IMR-90 (cell line): Measurements from ENCODE around the gene KLHL28. TPM values are rescaled to one million over a fixed set of nuclear protein-coding genes. Genes with fewer than 3 reads are reported as not detected.

ENCODE experiments used
- ATAC-seq: fragments of 200-7000 bp; cut with Tn5 transposase; 2 replicates; pipeline ENCODE4 v1.9.1; 2020; ENCODE audit warnings: low read depth, mild to moderate bottlenecking, moderate library complexity
- BruUV-seq: library from RNA; stranded (reverse); fragments of 400-500 nt; replicated peaks from 2 replicates; lab custom pipeline; 2021; lab: Mats Ljungman, UMichigan
- CTCF ChIA-PET: fragments of 300-600 bp; formaldehyde crosslinking; extraction: SDS; loops from one replicate; lab custom pipeline; 2021; ENCODE audit warnings: antibody characterized with exemption; lab: Yijun Ruan, JAX
- POLR2A ChIA-PET: fragments of 300-600 bp; sonication (Branson Sonifier 250); formaldehyde crosslinking; loops from one replicate; lab custom pipeline; 2022; ENCODE audit warnings: antibody characterized with exemption; ENCODE audit not compliant: unreplicated experiment; lab: Charles Lee
- DNase-seq: peaks from one replicate; pipeline ENCODE4 v3.0.0; 2013
- H2AFZ ChIP-seq: replicated peaks from 2 replicates; pipeline ENCODE3; 2013; ENCODE audit warnings: low read length, mild to moderate bottlenecking; ENCODE audit not compliant: poor library complexity
- H2AK5ac ChIP-seq: 2 replicates; pipeline ENCODE4 v1.6.1; 2013; ENCODE audit warnings: low read depth, low read length, inconsistent platforms
- H2AK9ac ChIP-seq: replicated peaks from 2 replicates; pipeline ENCODE3; 2013; ENCODE audit warnings: mild to moderate bottlenecking, low read depth, low read length, moderate library complexity; ENCODE audit not compliant: poor library complexity
- H2BK120ac ChIP-seq: 2 replicates; pipeline ENCODE4 v1.6.1; 2013; ENCODE audit warnings: low read depth, low read length, inconsistent platforms
- H2BK15ac ChIP-seq: 3 replicates; pipeline ENCODE4 v1.6.1; 2013; ENCODE audit warnings: low read depth, low read length, inconsistent platforms
- H2BK20ac ChIP-seq: 2 replicates; pipeline ENCODE4 v1.6.1; 2013; ENCODE audit warnings: low read depth, mild to moderate bottlenecking, inconsistent platforms, low read length, moderate library complexity
- H2BK5ac ChIP-seq: 2 replicates; pipeline ENCODE4 v1.6.1; 2013; ENCODE audit warnings: mild to moderate bottlenecking, low read depth, low read length, inconsistent platforms; ENCODE audit not compliant: poor library complexity, severe bottlenecking
- H3K14ac ChIP-seq: replicated peaks from 2 replicates; pipeline ENCODE4 v1.6.1; 2013; ENCODE audit warnings: low read depth, low read length, inconsistent platforms
- H3K18ac ChIP-seq: 2 replicates; pipeline ENCODE4 v1.6.1; 2013; ENCODE audit warnings: low read depth, low read length, control low read depth
- H3K23ac ChIP-seq: 2 replicates; pipeline ENCODE4 v1.6.1; 2013; ENCODE audit warnings: low read depth, low read length, inconsistent platforms
- H3K27ac ChIP-seq: 2 replicates; pipeline ENCODE4 v1.5.1; 2013; ENCODE audit warnings: mild to moderate bottlenecking, control low read depth, low read length; ENCODE audit not compliant: insufficient read depth
- H3K27me3 ChIP-seq: 2 replicates; pipeline ENCODE4 v1.6.1; 2013; ENCODE audit warnings: low read length; ENCODE audit not compliant: control insufficient read depth, insufficient read depth
- H3K36me3 ChIP-seq: 2 replicates; pipeline ENCODE4 v1.6.1; 2013; ENCODE audit warnings: low read length, mixed read lengths; ENCODE audit not compliant: control insufficient read depth, insufficient read depth
- H3K4ac ChIP-seq: 2 replicates; pipeline ENCODE4 v1.6.1; 2013; ENCODE audit warnings: low read depth, low read length, inconsistent platforms
- H3K4me1 ChIP-seq: 2 replicates; pipeline ENCODE4 v1.6.1; 2013; ENCODE audit warnings: low read length, mixed read lengths; ENCODE audit not compliant: control insufficient read depth, insufficient read depth
- H3K4me2 ChIP-seq: 2 replicates; pipeline ENCODE4 v1.6.1; 2013; ENCODE audit warnings: low read depth, mild to moderate bottlenecking, control low read depth, low read length, moderate library complexity
- H3K4me3 ChIP-seq: 2 replicates; pipeline ENCODE4 v1.5.1; 2013; ENCODE audit warnings: low read depth, mild to moderate bottlenecking, control low read depth, low read length, moderate library complexity; ENCODE audit not compliant: insufficient read depth
- H3K56ac ChIP-seq: 2 replicates; pipeline ENCODE4 v1.6.1; 2013; ENCODE audit warnings: low read length, inconsistent platforms; ENCODE audit not compliant: insufficient read depth; ENCODE audit errors: extremely low read depth
- H3K79me1 ChIP-seq, 2 experiments: 2 replicates each; pipeline ENCODE4 v1.6.1; 2013; ENCODE audit warnings: low read length in 2 of 2, inconsistent platforms in 1 of 2, low read depth in 1 of 2
- H3K9ac ChIP-seq: 2 replicates; pipeline ENCODE4 v1.6.1; 2013; ENCODE audit warnings: low read depth, low read length, control low read depth
- H3K9me1 ChIP-seq: 2 replicates; pipeline ENCODE4 v1.6.1; 2013; ENCODE audit warnings: low read length, inconsistent platforms; ENCODE audit not compliant: insufficient read depth
- H3K9me3 ChIP-seq: 2 replicates; pipeline ENCODE4 v1.6.1; 2013; ENCODE audit warnings: low read length; ENCODE audit not compliant: control insufficient read depth, insufficient read depth
- H4K20me1 ChIP-seq: 2 replicates; pipeline ENCODE4 v1.6.1; 2013; ENCODE audit warnings: low read length, inconsistent platforms; ENCODE audit not compliant: insufficient read depth
- H4K5ac ChIP-seq: 2 replicates; pipeline ENCODE4 v1.6.1; 2013; ENCODE audit warnings: mild to moderate bottlenecking, low read depth, low read length, control low read depth
- H4K8ac ChIP-seq, 2 experiments: 2 replicates each; pipeline ENCODE4 v1.6.1; 2013; ENCODE audit warnings: low read depth in 2 of 2, low read length in 2 of 2, control low read depth in 1 of 2, inconsistent platforms in 1 of 2
- H4K91ac ChIP-seq: 2 replicates; pipeline ENCODE4 v1.6.1; 2013; ENCODE audit warnings: low read depth, low read length, inconsistent platforms; ENCODE audit not compliant: insufficient read depth
- BHLHE40 ChIP-seq: fragments of 150-350 bp; IDR thresholded peaks from 2 replicates; pipeline ENCODE4 v1.6.1; 2016; ENCODE audit warnings: mild to moderate bottlenecking, low read depth, low read length
- CEBPB ChIP-seq: IDR thresholded peaks from 2 replicates; pipeline ENCODE4 v1.6.1; 2012; ENCODE audit warnings: low read depth, low read length, improper control_type of control experiment
- CHD1 ChIP-seq: IDR thresholded peaks from 2 replicates; pipeline ENCODE4 v1.6.1; 2012; ENCODE audit warnings: low read depth, low read length, improper control_type of control experiment
- CTCF ChIP-seq: conservative IDR thresholded peaks from 2 replicates; pipeline ENCODE4 v1.5.1; 2012; ENCODE audit warnings: mild to moderate bottlenecking, low read depth, low read length, improper control_type of control experiment
- FOS ChIP-seq: fragments of 150-350 bp; IDR thresholded peaks from 2 replicates; pipeline ENCODE4 v1.6.1; 2016; ENCODE audit warnings: low read depth, low read length
- MAFK ChIP-seq: IDR thresholded peaks from 2 replicates; pipeline ENCODE4 v1.6.1; 2012; ENCODE audit warnings: low read depth, low read length, improper control_type of control experiment
- MAZ ChIP-seq: IDR thresholded peaks from 2 replicates; pipeline ENCODE4 v1.6.1; 2012; ENCODE audit warnings: low read depth, mild to moderate bottlenecking, low read length, improper control_type of control experiment, moderate library complexity, borderline replicate concordance
- MXI1 ChIP-seq: IDR thresholded peaks from 2 replicates; pipeline ENCODE4 v1.6.1; 2012; ENCODE audit warnings: low read depth, mild to moderate bottlenecking, low read length, moderate library complexity, borderline replicate concordance
- POLR2A ChIP-seq: IDR thresholded peaks from 2 replicates; pipeline ENCODE4 v1.6.1; 2012; ENCODE audit warnings: mild to moderate bottlenecking, low read depth, low read length
- RAD21 ChIP-seq: IDR thresholded peaks from 2 replicates; pipeline ENCODE4 v1.6.1; 2012; ENCODE audit warnings: low read length, improper control_type of control experiment
- RCOR1 ChIP-seq: IDR thresholded peaks from 2 replicates; pipeline ENCODE4 v1.6.1; 2012; ENCODE audit warnings: mild to moderate bottlenecking, low read length, improper control_type of control experiment; ENCODE audit not compliant: insufficient replicate concordance
- RFX5 ChIP-seq: IDR thresholded peaks from 2 replicates; pipeline ENCODE4 v1.8.0; 2012; ENCODE audit warnings: low read depth, mild to moderate bottlenecking, low read length, moderate library complexity
- SMC3 ChIP-seq: fragments of 150-350 bp; IDR thresholded peaks from 2 replicates; pipeline ENCODE4 v1.6.1; 2016; ENCODE audit warnings: low read depth, mild to moderate bottlenecking, antibody characterized with exemption, low read length, moderate library complexity
- USF2 ChIP-seq: fragments of 150-350 bp; IDR thresholded peaks from 2 replicates; pipeline ENCODE4 v1.6.1; 2017; ENCODE audit warnings: mild to moderate bottlenecking, antibody characterized with exemption, low read length, low read depth
- WGBS, 2 experiments: methylation state at CpG; one replicate each; pipeline versions ENCODE4 v1.1.5 to v1.1.7; 2013; ENCODE audit warnings: missing lambda C conversion rate in 2 of 2; ENCODE audit not compliant: insufficient read length in 1 of 2; ENCODE audit errors: extremely low coverage in 2 of 2; 5-methylcytosine and 5-hydroxymethylcytosine counted together
- dilution Hi-C: fragments of 300-500 bp; cut with HindIII; formaldehyde crosslinking; loops from one replicate; pipeline ENCODE4 v1.14.3; 2018; ENCODE audit warnings: low sequenced_read_pairs; ENCODE audit not compliant: unreplicated experiment
- in situ Hi-C: fragments of 300-500 bp; cut with MboI; formaldehyde crosslinking; loops from 3 replicates; pipeline ENCODE4 v1.14.3; 2019; ENCODE audit warnings: low sequenced_read_pairs, inconsistent platforms, mixed read lengths
- intact Hi-C: fragments of 100-400 bp; cut with micrococcal nuclease; formaldehyde crosslinking; loops from 2 replicates; pipeline ENCODE4 v1.10.0; 2022
- polyA plus RNA-seq, 3 experiments: library from polyadenylated mRNA; depleted of rRNA; stranded (reverse); fragments of >200 nt; gene quantifications; 2 replicates each; pipeline ENCODE4 v1.2.3, GENCODE V29; 2012; ENCODE audit warnings: low replicate concordance in 1 of 3
- total RNA-seq: library from RNA; depleted of rRNA; stranded (reverse); fragments of >200 nt; gene quantifications from 2 replicates; pipeline ENCODE4 v1.2.3, GENCODE V29; 2012

The KLHL28 gene
- total and polyA plus RNA-seq, 2 of the 4 experiments (the other 2 are of a cell fraction): 2.9 to 7.7 TPM

DNA sequence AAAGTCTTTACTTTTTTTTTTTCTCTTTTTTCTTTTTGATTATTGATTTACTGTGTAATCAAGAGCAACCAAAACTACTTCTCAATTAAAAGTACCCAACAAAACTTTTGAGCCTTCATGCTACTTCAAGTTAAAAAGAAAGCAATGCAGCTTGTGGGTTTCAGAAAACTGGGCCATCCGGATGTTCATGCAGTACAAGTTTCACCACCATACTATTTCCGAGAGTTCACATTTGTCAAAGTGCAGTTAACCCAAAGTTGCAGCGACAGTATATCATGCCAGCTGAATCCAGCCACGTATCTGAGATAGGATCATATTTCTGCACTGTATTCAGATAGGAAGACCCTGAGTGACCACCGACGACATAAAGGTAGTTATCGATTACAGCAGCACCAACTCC, 33.0 kb downstream of the KLHL28 start:
- H2AK5ac ChIP-seq: no peak overlapping the region
- H3K18ac ChIP-seq: no peak overlapping the region
- peaks cover 0 to 6% of the 10 kb centered on the region in 2 experiments; a peak in 1 of 4 replicates for H3K79me1 ChIP-seq
- H3K4ac ChIP-seq: no peak overlapping the region
- H3K9me1 ChIP-seq: no peaks in the 10 kb centered on the region
- H3K4me2 ChIP-seq: no peak overlapping the region
- H3K4me3 ChIP-seq: no peak overlapping the region
- no peaks in the 10 kb centered on the region for H4K20me1 ChIP-seq
- no peak for ATAC-seq
- no peak overlapping the region for H3K27ac ChIP-seq
- H2BK5ac ChIP-seq: no peak overlapping the region
- WGBS, 2 experiments: no CpG with 5 or more reads among the region's 7 CpGs
- no peak overlapping the region for H2AK9ac ChIP-seq
- H3K56ac ChIP-seq: no peak overlapping the region
- CTCF ChIA-PET: no interaction called here
- in situ Hi-C loops (no loop called here), intact Hi-C loops (no loop called here), dilution Hi-C loops (no loop called here)
- no peak overlapping the region for H3K9ac ChIP-seq
- H3K23ac ChIP-seq: no peak overlapping the region
- H3K27me3 ChIP-seq: no peaks in the 10 kb centered on the region
- H4K5ac ChIP-seq: no peak overlapping the region
- DNase-seq: no peak
- no peaks in the 10 kb centered on the region; the same call in 1 of the 2 replicates for H3K36me3 ChIP-seq
- TF ChIP-seq RCOR1: no peak
- no peak for TF ChIP-seq MAFK
- no peak for TF ChIP-seq CEBPB
- TF ChIP-seq USF2: no peak
- no peak for TF ChIP-seq MXI1
- no peak for TF ChIP-seq POLR2A
- TF ChIP-seq CHD1: no peak
- TF ChIP-seq BHLHE40: no peak
- no peak for TF ChIP-seq RFX5
- no peak for TF ChIP-seq MAZ
- TF ChIP-seq CTCF: no peak
- TF ChIP-seq FOS: no peak
- no peak for TF ChIP-seq RAD21
- no peak for TF ChIP-seq SMC3
- no peak overlapping the region for H2BK15ac ChIP-seq
- H2BK20ac ChIP-seq: no peak overlapping the region
- no peak overlapping the region for H4K91ac ChIP-seq
- no peak overlapping the region for H2BK120ac ChIP-seq
- no peaks in the 10 kb centered on the region for H3K9me3 ChIP-seq
- no peaks in the 10 kb centered on the region for H3K4me1 ChIP-seq
- no TSS peak for BruUV-seq
- POLR2A ChIA-PET: no interaction called here
- H2AFZ ChIP-seq: no peak overlapping the region
- no peak overlapping the region for H3K14ac ChIP-seq
- H4K8ac ChIP-seq: no peak overlapping the region
